GM13977 (cell line): Measurements from ENCODE around the gene CGB7.
"Not testable (repeated sequence)": the region's sequence is repeated elsewhere in the genome, so short reads cannot be mapped to it uniquely, and the experiment has no call there.

Experiments
- DNase-seq: peaks from one replicate; pipeline ENCODE4 v3.0.0; 2012; ENCODE audit warnings: low spot score
- CTCF ChIP-seq: IDR thresholded peaks from 2 replicates; pipeline ENCODE4 v1.5.1; 2012; ENCODE audit warnings: mild to moderate bottlenecking, control low read depth; ENCODE audit not compliant: insufficient read depth; ENCODE audit errors: extremely low read depth, missing control alignments
- in situ Hi-C: fragments of 300-500 bp; cut with MboI; formaldehyde crosslinking; loops from one replicate; pipeline ENCODE4 v1.12.0; 2022; ENCODE audit warnings: low sequenced_read_pairs, low pct_unique_long_range_greater_than_20kb, mixed read lengths, inconsistent platforms; ENCODE audit not compliant: unreplicated experiment

CGB7 gene

GRCh38 chr19:49085868-49086232, 28.3 kb upstream of the CGB7 start:
- no peak for TF ChIP-seq CTCF
- in situ Hi-C loops = no loop called here
- DNase-seq = no peak

- in situ Hi-C loops = no loop called here
- no peak for TF ChIP-seq CTCF
- DNase-seq = peak; percentile 99
Measured at GRCh38 chr19:49085020-49085867, 27.7 kb upstream of the CGB7 start, which contains the start of gene SNRNP70. TSS of gene SNRNP70 (plus strand) at chr19:49085451. CDS start at chr19:49086415, 964 bp downstream.

- TF ChIP-seq CTCF = no peak
- in situ Hi-C loops = no loop called here
- DNase-seq = no peak
Measured at GRCh38 chr19:49084206-49085019, 26.9 kb upstream of the CGB7 start.

- no peak for TF ChIP-seq CTCF
- in situ Hi-C loops = no loop called here
- DNase-seq = no peak
Measured at GRCh38 chr19:49081273-49081672, 23.7 kb upstream of the CGB7 start.

- in situ Hi-C loops = no loop called here
- no peak for DNase-seq
- no peak for TF ChIP-seq CTCF
Measured at GRCh38 chr19:49080392-49080791, 22.8 kb upstream of the CGB7 start.

DNA sequence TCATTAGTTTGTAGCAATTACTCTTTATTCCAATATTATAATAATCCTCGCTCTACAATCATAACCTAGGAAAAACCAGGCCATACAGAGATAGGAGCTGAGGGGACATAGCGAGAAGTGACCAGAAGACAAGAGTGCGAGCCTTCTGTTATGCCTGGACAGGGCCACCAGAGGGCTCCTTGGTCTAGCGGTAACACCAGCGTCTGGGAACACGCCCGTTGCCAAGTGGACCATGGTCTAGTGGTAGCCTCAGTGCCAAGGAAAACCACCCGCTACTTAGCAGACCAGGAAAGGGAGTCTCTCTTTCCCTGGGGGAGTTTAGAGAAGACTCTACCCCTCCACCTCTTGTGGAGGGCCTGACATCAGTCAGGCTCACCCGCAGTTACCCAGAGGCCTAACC, 17.3 kb upstream of the CGB7 start:
- in situ Hi-C loops, DNase-seq: not testable (repeated sequence)
- TF ChIP-seq CTCF = peak; percentile 62
